NCI-H146 (cell line): ENCODE results near the gene H1-8.
A peak's percentile ranks its signal among the peaks of the same experiment; 100 is the strongest.

Experiments
- DNase-seq: peaks from one replicate; lab custom pipeline; 2025; lab: John Stamatoyannopoulos, UW

H1-8 gene

DNA sequence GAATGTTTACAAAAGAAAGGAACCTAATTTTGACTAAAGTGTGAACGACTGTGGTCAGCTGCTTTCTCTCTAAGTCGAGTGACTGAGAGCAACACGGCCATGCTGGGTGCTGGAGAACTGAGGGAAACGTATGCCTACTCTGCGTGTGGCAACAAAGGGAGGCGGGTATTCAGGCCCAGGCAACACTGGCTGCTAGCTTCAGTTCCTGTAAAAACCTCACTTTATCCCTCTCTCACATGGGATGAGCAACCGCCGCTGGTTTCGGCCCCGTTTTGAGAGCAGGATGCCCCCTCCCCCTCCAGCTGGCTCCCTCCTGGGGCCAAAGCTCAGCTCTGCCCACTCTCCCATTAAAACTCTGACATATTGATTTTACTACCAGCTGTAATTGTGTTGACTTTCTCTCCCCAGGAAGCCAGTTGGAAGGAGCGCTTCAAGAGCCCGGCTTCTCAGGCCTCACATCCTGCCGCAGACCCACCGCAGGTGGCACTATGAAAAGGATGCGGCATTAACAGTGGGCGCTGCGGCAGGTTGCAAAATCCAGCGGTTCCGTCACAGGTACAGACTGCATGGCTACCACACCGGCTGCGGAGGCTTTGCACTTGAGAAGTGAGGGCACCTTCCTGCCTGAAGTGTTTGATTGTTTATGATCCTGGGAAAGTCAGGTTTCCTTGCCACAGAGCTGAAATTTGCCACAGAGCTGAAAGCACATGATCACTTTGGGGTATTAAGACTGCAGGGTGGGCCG lies 50.8 kb downstream of the H1-8 start:
- peak; percentile 99 for DNase-seq

DNA sequence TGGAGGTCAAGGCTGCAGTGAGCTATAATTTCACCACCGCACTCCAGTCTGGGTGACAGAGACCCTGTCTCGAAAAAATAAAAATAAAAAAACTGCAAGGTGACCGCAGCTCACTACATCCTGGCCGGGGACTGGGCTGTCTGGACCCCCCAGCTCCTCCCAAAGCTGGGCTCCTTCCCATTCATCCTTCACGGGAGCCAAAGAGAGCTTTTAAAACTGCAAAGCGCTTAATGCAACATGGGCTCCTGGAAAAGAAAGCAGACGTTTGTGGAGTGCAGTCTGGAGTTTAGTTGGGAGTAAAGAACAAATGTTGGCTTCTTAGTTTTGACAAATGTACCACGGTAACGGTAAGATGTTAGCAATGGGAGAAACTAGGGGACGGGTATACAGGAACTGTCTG lies 51.4 kb downstream of the H1-8 start:
- no peak for DNase-seq

DNA sequence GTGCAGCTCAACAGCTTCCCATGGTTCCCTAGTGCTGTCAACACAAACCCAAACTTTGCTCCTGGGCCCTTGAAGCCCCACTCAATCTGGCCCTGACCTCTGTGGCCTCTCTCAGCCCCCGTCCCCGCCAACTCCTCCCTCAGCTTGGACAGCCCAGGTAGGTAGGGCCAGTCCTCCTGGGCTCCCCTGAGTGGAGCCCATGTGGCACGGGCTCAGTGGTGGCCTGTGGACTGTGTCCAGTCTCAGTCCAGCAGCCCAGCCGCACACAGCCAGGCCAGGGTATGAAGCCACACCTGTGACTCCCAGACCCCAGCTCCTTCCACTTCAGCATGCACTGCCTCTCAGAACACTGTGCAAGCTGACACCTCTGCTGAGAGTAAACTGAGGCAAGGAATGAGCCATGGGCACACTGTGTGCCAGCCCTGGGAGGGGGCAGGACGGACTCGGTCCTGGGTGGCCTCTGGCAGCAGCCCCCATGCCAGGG lies 52.0 kb downstream of the H1-8 start:
- no peak for DNase-seq

DNA sequence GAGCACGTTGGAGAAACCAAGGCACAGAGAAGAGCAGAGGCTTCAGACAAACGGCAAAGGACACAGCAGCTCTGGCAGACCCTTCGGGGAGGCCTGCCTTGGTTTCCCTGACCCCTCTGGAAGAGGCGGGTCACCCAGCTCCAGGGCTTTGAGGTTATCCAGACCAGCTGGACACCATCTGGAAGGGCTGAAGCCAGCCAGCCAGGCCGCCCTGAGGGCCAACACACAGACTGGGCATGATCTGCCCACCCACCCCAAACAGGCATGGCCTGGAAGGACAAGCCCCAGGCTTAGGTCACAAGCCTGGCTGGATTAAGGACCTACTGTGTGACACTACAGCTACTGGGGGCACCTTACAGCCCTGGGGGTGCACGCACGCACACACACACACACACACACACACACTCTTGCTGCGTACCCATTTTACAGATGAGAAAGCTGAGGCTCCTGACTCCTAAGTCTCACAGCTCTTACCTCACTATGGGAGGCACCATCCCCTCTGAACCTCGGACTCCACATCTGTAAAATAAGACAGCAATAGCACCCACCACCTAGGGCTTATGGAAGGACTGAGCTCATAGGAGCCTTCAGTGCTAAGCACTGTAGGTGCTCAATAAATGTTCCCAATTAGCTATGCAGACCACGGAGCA lies 52.7 kb downstream of the H1-8 start:
- DNase-seq: no peak

- DNase-seq: peak; percentile 15
These were observed 53.5 kb downstream of the H1-8 start for GRCh38 chr3:129596194-129597086.

- DNase-seq: no peak
These were observed 54.4 kb downstream of the H1-8 start for GRCh38 chr3:129597087-129597999.

GRCh38 chr3:129598000-129598381 lies 55.0 kb downstream of the H1-8 start:
- DNase-seq: no peak

DNA sequence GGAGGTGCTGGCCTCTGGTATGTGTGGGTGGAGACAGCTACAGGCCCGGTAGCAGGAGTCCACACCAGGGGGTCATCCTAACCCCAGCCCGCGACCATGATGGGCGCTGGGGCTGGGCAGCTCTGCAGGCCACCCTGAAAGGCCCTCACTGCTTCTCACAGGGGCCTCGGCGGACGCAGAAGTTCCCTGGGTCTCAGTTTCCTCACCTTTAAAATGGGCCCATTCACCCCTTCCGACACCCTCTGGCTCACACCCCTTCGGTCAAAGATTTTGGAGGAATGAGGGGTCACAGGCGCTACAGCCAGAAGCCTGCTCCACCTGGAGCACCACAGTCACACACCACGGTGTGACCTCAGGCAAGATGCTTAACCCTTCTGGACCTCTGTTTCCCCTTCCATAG lies 55.5 kb downstream of the H1-8 start:
- DNase-seq: no peak

DNA sequence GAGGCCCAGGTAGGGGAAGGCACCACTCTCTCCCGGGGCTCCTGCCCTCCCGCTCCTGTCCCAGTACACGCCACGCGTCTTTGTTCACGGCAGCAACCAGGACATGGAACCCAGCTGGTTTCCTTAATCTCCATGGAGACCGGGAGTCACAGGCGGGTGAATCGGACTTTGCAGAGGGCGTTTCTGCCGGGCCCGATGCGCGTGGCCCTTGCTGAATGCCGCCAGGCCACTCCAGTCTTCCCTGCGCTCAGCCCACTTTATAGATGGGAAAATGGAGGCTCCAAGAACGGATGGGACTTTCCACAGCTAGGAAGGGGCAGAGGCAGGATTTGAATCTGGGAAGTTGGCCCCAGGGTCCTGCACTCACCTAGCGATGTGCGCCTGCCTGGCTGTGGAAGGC lies 56.1 kb downstream of the H1-8 start:
- no peak for DNase-seq

GRCh38 chr3:129599607-129600006 lies 56.6 kb downstream of the H1-8 start:
- no peak for DNase-seq

DNA sequence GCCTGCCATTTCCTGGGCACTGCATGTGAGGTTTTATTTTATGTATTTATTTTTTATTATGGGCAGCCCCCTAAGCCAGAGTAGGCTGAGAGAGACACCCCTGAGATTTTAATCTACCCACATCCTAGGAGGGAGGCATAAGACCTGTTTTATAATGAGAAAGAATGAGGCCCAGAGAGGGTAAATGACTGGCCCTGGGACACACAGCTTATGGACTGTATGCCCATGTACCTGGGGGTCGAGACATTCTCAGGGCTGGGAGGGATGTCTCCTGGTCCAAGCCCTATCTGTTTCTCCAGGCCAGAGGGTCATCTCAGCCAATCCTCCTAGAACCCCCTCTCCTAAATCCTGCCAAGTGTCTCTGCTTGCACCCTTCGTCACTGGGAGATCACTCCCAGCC lies 57.4 kb downstream of the H1-8 start:
- no peak for DNase-seq
